ENCODE data around the gene NCOA1. TPM values are rescaled to one million over a fixed set of nuclear protein-coding genes. Genes with fewer than 3 reads are reported as not detected.

NCOA1 gene
- polyA plus RNA-seq, 3 donors: 7.3 to 30.2 (median 10.2) TPM

DNA sequence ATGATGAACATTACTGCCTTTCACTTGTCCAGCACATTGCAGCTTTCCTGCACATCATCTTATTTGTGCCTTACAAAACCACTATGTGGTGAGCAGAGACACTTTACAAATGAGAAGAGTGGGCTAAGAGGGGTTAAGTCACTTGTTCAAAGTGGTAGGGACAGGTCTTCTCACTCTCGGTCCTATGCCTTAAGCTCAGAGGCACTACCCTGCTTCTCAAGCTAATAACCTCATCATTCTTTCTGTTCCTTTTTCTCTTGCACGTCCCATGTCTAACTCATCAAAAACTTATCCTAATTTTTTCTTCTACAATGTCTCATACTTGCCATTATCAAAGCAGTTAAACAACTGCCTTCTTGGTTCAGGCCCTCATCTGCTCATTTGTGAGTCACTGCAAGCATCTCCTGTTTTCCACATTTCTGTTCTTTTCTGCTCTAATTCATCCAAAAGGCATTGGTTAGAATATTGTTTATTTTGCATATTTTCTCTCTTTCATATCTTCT is 21.9 kb upstream of the NCOA1 start:
- Mint-ChIP-seq H3K4me1 (peaks cover 7% of the 10 kb centered on the region), H3K36me3 (no peaks in the 10 kb centered on the region)
- H3K4me3 ChIP-seq (replicated peaks in 1 of 3; ENCODE audit: low read depth in 2 of 3, low read length in 3 of 3): no peak overlapping the region

DNA sequence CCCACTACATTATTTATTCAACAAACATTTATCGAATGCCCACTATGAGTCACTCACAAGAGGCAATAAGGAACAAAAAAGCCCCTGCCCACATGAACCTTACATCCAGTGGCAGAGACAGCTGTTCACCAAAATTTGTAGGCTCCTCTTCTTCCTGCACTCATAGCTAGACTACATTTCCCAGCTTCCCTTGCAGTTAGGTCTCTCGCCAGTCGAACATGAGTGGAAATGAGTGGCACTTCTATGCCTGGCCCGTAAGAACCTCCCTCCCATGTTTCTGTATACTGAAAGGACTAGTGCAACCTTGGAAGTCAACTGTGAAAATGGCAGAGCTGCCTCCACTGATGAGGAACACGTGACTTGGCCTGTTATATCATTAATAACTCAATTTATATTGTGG is 19.4 kb upstream of the NCOA1 start:
- H3K27ac Mint-ChIP-seq: no peak overlapping the region
- H3K4me3 ChIP-seq (replicated peaks in 1 of 3; ENCODE audit: low read depth in 2 of 3, low read length in 3 of 3): no peak overlapping the region
- no peaks in the 10 kb centered on the region for H3K79me2 ChIP-seq (ENCODE audit: insufficient read depth, low read length)
- no peaks in the 10 kb centered on the region for H4K20me1 ChIP-seq (ENCODE audit: insufficient read depth, low read length)
- H3K4me2 ChIP-seq (replicated peaks; ENCODE audit: extremely low read depth, low read length, poor library complexity, severe bottlenecking): no peak overlapping the region
- H3K9me3 Mint-ChIP-seq: peaks cover 0 to 2% (median 0%) of the 10 kb centered on the region in 7 donors
- intact Hi-C loops (cut with micrococcal nuclease): no loop called here
- H3K9me3 ChIP-seq (replicated peaks in 1 of 2; ENCODE audit: control insufficient read depth in 1 of 2, insufficient read depth in 1 of 2, low read length in 2 of 2): no peaks in the 10 kb centered on the region
- H3K27me3 Mint-ChIP-seq (ENCODE audit: low read depth in 3 of 3): peaks cover 0 to 3% (median 0%) of the 10 kb centered on the region in 3 donors
- no peaks in the 10 kb centered on the region for H3K27me3 ChIP-seq (ENCODE audit: control insufficient read depth in 2 of 2, insufficient read depth in 2 of 2, low read length in 2 of 2)
- WGBS (ENCODE audit: insufficient coverage): 100% methylated on average over 1 of the region's 5 CpGs
- H3K9ac ChIP-seq (ENCODE audit: insufficient read depth, low read length, poor library complexity, severe bottlenecking): no peak overlapping the region
- H3K27ac ChIP-seq (ENCODE audit: low read depth in 1 of 2, low read length in 2 of 2): no peak overlapping the region
- H3K4me3 Mint-ChIP-seq: no peak overlapping the region
- H3K36me3 Mint-ChIP-seq: no peaks in the 10 kb centered on the region
- H3K4me1 Mint-ChIP-seq: peaks cover 7% of the 10 kb centered on the region
- H3K4me1 ChIP-seq (ENCODE audit: control insufficient read depth in 1 of 2, insufficient read depth in 2 of 2, low read length in 2 of 2): peaks cover 0 to 2% of the 10 kb centered on the region in 2 donors
- TF ChIP-seq, protein P1, sequence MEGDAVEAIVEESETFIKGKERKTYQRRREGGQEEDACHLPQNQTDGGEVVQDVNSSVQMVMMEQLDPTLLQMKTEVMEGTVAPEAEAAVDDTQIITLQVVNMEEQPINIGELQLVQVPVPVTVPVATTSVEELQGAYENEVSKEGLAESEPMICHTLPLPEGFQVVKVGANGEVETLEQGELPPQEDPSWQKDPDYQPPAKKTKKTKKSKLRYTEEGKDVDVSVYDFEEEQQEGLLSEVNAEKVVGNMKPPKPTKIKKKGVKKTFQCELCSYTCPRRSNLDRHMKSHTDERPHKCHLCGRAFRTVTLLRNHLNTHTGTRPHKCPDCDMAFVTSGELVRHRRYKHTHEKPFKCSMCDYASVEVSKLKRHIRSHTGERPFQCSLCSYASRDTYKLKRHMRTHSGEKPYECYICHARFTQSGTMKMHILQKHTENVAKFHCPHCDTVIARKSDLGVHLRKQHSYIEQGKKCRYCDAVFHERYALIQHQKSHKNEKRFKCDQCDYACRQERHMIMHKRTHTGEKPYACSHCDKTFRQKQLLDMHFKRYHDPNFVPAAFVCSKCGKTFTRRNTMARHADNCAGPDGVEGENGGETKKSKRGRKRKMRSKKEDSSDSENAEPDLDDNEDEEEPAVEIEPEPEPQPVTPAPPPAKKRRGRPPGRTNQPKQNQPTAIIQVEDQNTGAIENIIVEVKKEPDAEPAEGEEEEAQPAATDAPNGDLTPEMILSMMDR (IDR thresholded peaks at IDR 0.05): no peak
- no peaks in the 10 kb centered on the region for H3K36me3 ChIP-seq (replicated peaks in 1 of 2; ENCODE audit: control insufficient read depth in 1 of 2, insufficient read depth in 2 of 2, low read length in 2 of 2)
- peak in 1 of 3 donors; percentile 15 for DNase-seq
- no peak overlapping the region for H2AFZ ChIP-seq (ENCODE audit: insufficient read depth, low read depth, low read length, poor library complexity, severe bottlenecking)

More for the DNA sequence above, 21.9 kb upstream of the NCOA1 start:
- peaks cover 0 to 2% (median 0%) of the 10 kb centered on the region in 7 donors for H3K9me3 Mint-ChIP-seq
- no peaks in the 10 kb centered on the region for H3K27me3 ChIP-seq (ENCODE audit: control insufficient read depth in 2 of 2, insufficient read depth in 2 of 2, low read length in 2 of 2)
- H3K9ac ChIP-seq (ENCODE audit: insufficient read depth, low read length, poor library complexity, severe bottlenecking): no peak overlapping the region
- H3K4me3 Mint-ChIP-seq: no peak overlapping the region
- no peak overlapping the region for H3K27ac ChIP-seq (ENCODE audit: low read depth in 1 of 2, low read length in 2 of 2)
- no peaks in the 10 kb centered on the region for H4K20me1 ChIP-seq (ENCODE audit: insufficient read depth, low read length)
- H3K9me3 ChIP-seq (replicated peaks in 1 of 2; ENCODE audit: control insufficient read depth in 1 of 2, insufficient read depth in 1 of 2, low read length in 2 of 2): no peaks in the 10 kb centered on the region
- H3K4me2 ChIP-seq (replicated peaks; ENCODE audit: extremely low read depth, low read length, poor library complexity, severe bottlenecking): no peak overlapping the region
- no peak overlapping the region for H2AFZ ChIP-seq (ENCODE audit: insufficient read depth, low read depth, low read length, poor library complexity, severe bottlenecking)
- DNase-seq: no peak
- intact Hi-C loops (cut with micrococcal nuclease): no loop called here
- H3K27ac Mint-ChIP-seq: no peak overlapping the region
- H3K79me2 ChIP-seq (ENCODE audit: insufficient read depth, low read length): no peaks in the 10 kb centered on the region
- no peaks in the 10 kb centered on the region for H3K36me3 ChIP-seq (replicated peaks in 1 of 2; ENCODE audit: control insufficient read depth in 1 of 2, insufficient read depth in 2 of 2, low read length in 2 of 2)
- peaks cover 0 to 3% (median 0%) of the 10 kb centered on the region in 3 donors for H3K27me3 Mint-ChIP-seq (ENCODE audit: low read depth in 3 of 3)
- peaks cover 0 to 2% of the 10 kb centered on the region in 2 donors for H3K4me1 ChIP-seq (ENCODE audit: control insufficient read depth in 1 of 2, insufficient read depth in 2 of 2, low read length in 2 of 2)
- TF ChIP-seq, protein P1 (IDR thresholded peaks at IDR 0.05): no peak
- 21% methylated on average over 2 of the region's 2 CpGs for WGBS (ENCODE audit: insufficient coverage)

Data from CD14-positive monocyte (primary cell).